Liver (tissue), 9 donors: ENCODE measurements around the gene PCDHGC4. TPM values are rescaled to one million over a fixed set of nuclear protein-coding genes. Genes with fewer than 3 reads are reported as not detected.

Experiments
- DNase-seq: peaks from one replicate; pipeline ENCODE4 v3.0.0-alpha.2; 2017; ENCODE audit warnings: low spot score
- H3K27ac ChIP-seq, 2 donors: one replicate each; pipeline ENCODE4 v1.7.0; 2013; ENCODE audit warnings: inconsistent platforms in 2 of 2, low read length in 2 of 2, control low read depth in 1 of 2, low read depth in 1 of 2, mild to moderate bottlenecking in 1 of 2
- H3K27me3 ChIP-seq, 4 donors: one replicate each; pipeline versions ENCODE4 v1.6.1 to v1.7.0; 2013; ENCODE audit warnings: low read length in 3 of 4, inconsistent platforms in 1 of 4, mild to moderate bottlenecking in 1 of 4, moderate library complexity in 1 of 4; ENCODE audit not compliant: control insufficient read depth in 4 of 4, insufficient read depth in 4 of 4
- H3K36me3 ChIP-seq, 4 donors: one replicate each; pipeline versions ENCODE4 v1.6.1 to v1.7.0; 2013; ENCODE audit warnings: low read length in 3 of 4, mild to moderate bottlenecking in 3 of 4, low read depth in 1 of 4, moderate library complexity in 1 of 4; ENCODE audit not compliant: control insufficient read depth in 4 of 4, insufficient read depth in 3 of 4
- H3K4me1 ChIP-seq, 4 donors: one replicate each; pipeline versions ENCODE4 v1.6.1 to v1.7.0; 2013; ENCODE audit warnings: low read length in 3 of 4, mild to moderate bottlenecking in 3 of 4, moderate library complexity in 1 of 4; ENCODE audit not compliant: control insufficient read depth in 4 of 4, insufficient read depth in 4 of 4
- H3K4me3 ChIP-seq, 3 donors: one replicate each; pipeline versions ENCODE4 v1.6.1 to v1.7.0; 2013; ENCODE audit warnings: low read length in 3 of 3, control low read depth in 1 of 3, low read depth in 1 of 3, mild to moderate bottlenecking in 1 of 3
- H3K9ac ChIP-seq, 2 donors: one replicate each; pipeline ENCODE4 v1.7.0; 2013; ENCODE audit warnings: low read length in 2 of 2, mild to moderate bottlenecking in 2 of 2, moderate library complexity in 2 of 2, control low read depth in 1 of 2, low read depth in 1 of 2
- H3K9me3 ChIP-seq, 4 donors: one replicate each; pipeline versions ENCODE4 v1.6.1 to v1.7.0; 2013; ENCODE audit warnings: low read length in 3 of 4; ENCODE audit not compliant: control insufficient read depth in 4 of 4
- ATF3 ChIP-seq: IDR thresholded peaks from 2 replicates; pipeline ENCODE4 v1.6.1; 2016; ENCODE audit warnings: antibody characterized with exemption
- CTCF ChIP-seq: fragments of 150-350 bp; IDR thresholded peaks from 2 replicates; pipeline ENCODE4 v1.5.1; 2017; ENCODE audit warnings: improper control_type of control experiment, low read depth, low read length; ENCODE audit not compliant: missing input control
- EGR1 ChIP-seq, 2 donors: IDR thresholded peaks; 2 replicates each; pipeline ENCODE4 v1.6.1; 2016 to 2018; ENCODE audit warnings: antibody characterized with exemption in 2 of 2, low read depth in 2 of 2
- FOXA1 ChIP-seq: IDR thresholded peaks from 2 replicates; pipeline ENCODE4 v1.6.1; 2016; ENCODE audit warnings: antibody characterized with exemption
- FOXA2 ChIP-seq: IDR thresholded peaks from 2 replicates; pipeline ENCODE4 v1.6.1; 2016; ENCODE audit warnings: antibody characterized with exemption
- GABPA ChIP-seq, 2 donors: IDR thresholded peaks in 1 of 2; conservative IDR thresholded peaks in 1 of 2; 2 replicates each; pipeline ENCODE4 v1.6.1; 2016; ENCODE audit warnings: antibody characterized with exemption in 2 of 2, mild to moderate bottlenecking in 1 of 2, moderate library complexity in 1 of 2
- HNF4A ChIP-seq, 2 donors: conservative IDR thresholded peaks; 2 replicates each; pipeline ENCODE4 v1.6.1; 2016; ENCODE audit warnings: antibody characterized with exemption in 2 of 2, mild to moderate bottlenecking in 2 of 2
- HNF4G ChIP-seq: IDR thresholded peaks from 2 replicates; pipeline ENCODE4 v1.6.1; 2016; ENCODE audit warnings: antibody characterized with exemption
- NR2F2 ChIP-seq: IDR thresholded peaks from 2 replicates; pipeline ENCODE4 v1.6.1; 2016; ENCODE audit warnings: antibody characterized with exemption
- RAD21 ChIP-seq, 2 donors: IDR thresholded peaks; 2 replicates each; pipeline ENCODE4 v1.6.1; 2016; ENCODE audit warnings: antibody characterized with exemption in 2 of 2, mild to moderate bottlenecking in 2 of 2
- RXRA ChIP-seq, 2 donors: IDR thresholded peaks; 2 replicates each; pipeline ENCODE4 v1.6.1; 2017 to 2018; ENCODE audit warnings: antibody characterized with exemption in 2 of 2, mild to moderate bottlenecking in 1 of 2
- SP1 ChIP-seq: IDR thresholded peaks from 2 replicates; pipeline ENCODE4 v1.6.1; 2018; ENCODE audit warnings: antibody characterized with exemption, mild to moderate bottlenecking
- TAF1 ChIP-seq: conservative IDR thresholded peaks from 2 replicates; pipeline ENCODE4 v1.6.1; 2016; ENCODE audit warnings: antibody characterized with exemption, mild to moderate bottlenecking
- YY1 ChIP-seq: IDR thresholded peaks from 2 replicates; pipeline ENCODE4 v1.6.1; 2016; ENCODE audit warnings: antibody characterized with exemption, mild to moderate bottlenecking
- ZBTB33 ChIP-seq: IDR thresholded peaks from 2 replicates; pipeline ENCODE4 v1.6.1; 2016; ENCODE audit warnings: antibody characterized with exemption
- WGBS: extraction: QIAGEN DNeasy Blood & Tissue Kit; methylation state at CpG from one replicate; pipeline ENCODE4 v1.1.7; 2013; 5-methylcytosine and 5-hydroxymethylcytosine counted together
- polyA plus RNA-seq, 2 donors: library from polyadenylated mRNA; stranded (reverse) in 1 of 2; unstranded in 1 of 2; fragments of 200-250 nt in 1 of 2; fragments of >200 nt in 1 of 2; fragmentation: Nextera tagmentation in 1 of 2; extraction: Ambion mirVana in 1 of 2; gene quantifications; one replicate each; pipeline versions ENCODE4 v1.2.1 to v1.2.3, GENCODE V29; 2013 to 2015
- total RNA-seq, 2 donors: library from RNA; depleted of rRNA; stranded (reverse); fragments of >200 nt; gene quantifications; one replicate each; pipeline ENCODE4 v1.2.3, GENCODE V29; 2014
- TF ChIP-seq, protein P1 (sequence below): IDR thresholded peaks from 2 replicates; pipeline ENCODE4 v1.6.1; 2016; ENCODE audit warnings: antibody characterized with exemption, mild to moderate bottlenecking
- TF ChIP-seq, protein P2 (sequence below): IDR thresholded peaks from 2 replicates; pipeline ENCODE4 v1.6.1; 2016; ENCODE audit warnings: antibody characterized with exemption
- donor health status: healthy.
- donor health status: healthy.
- donor health status: healthy.
- donor health status: healthy.
- donor health status: healthy.

The PCDHGC4 gene
- total and polyA plus RNA-seq, 4 donors = 0.33 to 1.4 TPM; not detected in 2

- DNase-seq = no peak
- H3K4me1 ChIP-seq = peaks cover 4 to 20% (median 7%) of the 10 kb centered on the region in 4 donors
- WGBS = 96% methylated on average over 14 of the region's 14 CpGs
- H3K9me3 ChIP-seq = no peaks in the 10 kb centered on the region
- H3K36me3 ChIP-seq = peaks cover 0 to 11% (median 6%) of the 10 kb centered on the region in 4 donors
- no peak overlapping the region for H3K27ac ChIP-seq
- no peak overlapping the region for H3K9ac ChIP-seq
- H3K4me3 ChIP-seq = no peak overlapping the region
- no peak for TF ChIP-seq YY1
- TF ChIP-seq CTCF = no peak
- TF ChIP-seq HNF4G = no peak
- no peak for TF ChIP-seq ZBTB33
- no peak for TF ChIP-seq GABPA (IDR thresholded peaks at IDR 0.05 in 1 of 2, conservative IDR thresholded peaks at IDR 0.05 in 1 of 2)
- no peak for TF ChIP-seq SP1
- TF ChIP-seq, protein P1, sequence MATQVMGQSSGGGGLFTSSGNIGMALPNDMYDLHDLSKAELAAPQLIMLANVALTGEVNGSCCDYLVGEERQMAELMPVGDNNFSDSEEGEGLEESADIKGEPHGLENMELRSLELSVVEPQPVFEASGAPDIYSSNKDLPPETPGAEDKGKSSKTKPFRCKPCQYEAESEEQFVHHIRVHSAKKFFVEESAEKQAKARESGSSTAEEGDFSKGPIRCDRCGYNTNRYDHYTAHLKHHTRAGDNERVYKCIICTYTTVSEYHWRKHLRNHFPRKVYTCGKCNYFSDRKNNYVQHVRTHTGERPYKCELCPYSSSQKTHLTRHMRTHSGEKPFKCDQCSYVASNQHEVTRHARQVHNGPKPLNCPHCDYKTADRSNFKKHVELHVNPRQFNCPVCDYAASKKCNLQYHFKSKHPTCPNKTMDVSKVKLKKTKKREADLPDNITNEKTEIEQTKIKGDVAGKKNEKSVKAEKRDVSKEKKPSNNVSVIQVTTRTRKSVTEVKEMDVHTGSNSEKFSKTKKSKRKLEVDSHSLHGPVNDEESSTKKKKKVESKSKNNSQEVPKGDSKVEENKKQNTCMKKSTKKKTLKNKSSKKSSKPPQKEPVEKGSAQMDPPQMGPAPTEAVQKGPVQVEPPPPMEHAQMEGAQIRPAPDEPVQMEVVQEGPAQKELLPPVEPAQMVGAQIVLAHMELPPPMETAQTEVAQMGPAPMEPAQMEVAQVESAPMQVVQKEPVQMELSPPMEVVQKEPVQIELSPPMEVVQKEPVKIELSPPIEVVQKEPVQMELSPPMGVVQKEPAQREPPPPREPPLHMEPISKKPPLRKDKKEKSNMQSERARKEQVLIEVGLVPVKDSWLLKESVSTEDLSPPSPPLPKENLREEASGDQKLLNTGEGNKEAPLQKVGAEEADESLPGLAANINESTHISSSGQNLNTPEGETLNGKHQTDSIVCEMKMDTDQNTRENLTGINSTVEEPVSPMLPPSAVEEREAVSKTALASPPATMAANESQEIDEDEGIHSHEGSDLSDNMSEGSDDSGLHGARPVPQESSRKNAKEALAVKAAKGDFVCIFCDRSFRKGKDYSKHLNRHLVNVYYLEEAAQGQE = no peak
- TF ChIP-seq, protein P2, sequence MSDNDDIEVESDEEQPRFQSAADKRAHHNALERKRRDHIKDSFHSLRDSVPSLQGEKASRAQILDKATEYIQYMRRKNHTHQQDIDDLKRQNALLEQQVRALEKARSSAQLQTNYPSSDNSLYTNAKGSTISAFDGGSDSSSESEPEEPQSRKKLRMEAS = no peak
- no peak for TF ChIP-seq NR2F2
- TF ChIP-seq TAF1 = no peak
- no peak for TF ChIP-seq FOXA1
- TF ChIP-seq FOXA2 = no peak
- no peak for TF ChIP-seq EGR1 (IDR thresholded peaks at IDR 0.05; ENCODE audit: low read depth in 2 of 2)
- TF ChIP-seq RAD21 (IDR thresholded peaks at IDR 0.05) = no peak
- no peak for TF ChIP-seq ATF3
- no peak for TF ChIP-seq RXRA (IDR thresholded peaks at IDR 0.05)
- TF ChIP-seq HNF4A (conservative IDR thresholded peaks at IDR 0.05) = no peak
- H3K27me3 ChIP-seq = no peaks in the 10 kb centered on the region
These were observed 26.2 kb downstream of the PCDHGC4 start for GRCh38 chr5:141510850-141511601.
